Measurements from ENCODE around the gene KCNQ1. TPM values are rescaled to one million over a fixed set of nuclear protein-coding genes. Genes with fewer than 3 reads are reported as not detected.

KCNQ1 gene
- polyA plus RNA-seq, 1 of the 3 experiments (the other 2 are of a cell fraction): 0.05 TPM

DNA sequence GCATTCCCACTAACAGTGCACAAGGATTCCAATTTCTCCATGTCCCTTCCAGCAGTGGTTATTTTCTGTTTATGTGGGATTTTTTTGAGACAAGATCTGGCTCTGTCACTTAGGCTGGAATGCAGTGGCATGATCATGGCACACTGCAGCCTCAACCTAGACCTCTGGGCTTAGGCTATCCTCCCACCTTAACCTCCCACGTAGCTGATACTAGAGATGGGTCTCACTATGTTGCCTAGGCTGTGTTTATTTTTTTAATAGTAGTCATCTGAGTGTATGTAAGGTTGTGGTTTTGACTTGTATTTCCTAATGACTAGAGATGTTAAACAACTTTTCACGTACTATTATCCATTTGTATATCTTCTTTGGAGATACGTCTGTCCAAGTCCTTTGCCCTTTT, 180.4 kb downstream of the KCNQ1 start:
- H3K27me3 ChIP-seq (ENCODE audit: insufficient read depth): no peaks in the 10 kb centered on the region
- H3K9me3 ChIP-seq: peaks cover 12% of the 10 kb centered on the region
- no peak for DNase-seq
- 44% methylated on average over 3 of the region's 3 CpGs for WGBS (ENCODE audit: low lambda C conversion rate)
- no peak overlapping the region for H2AFZ ChIP-seq (ENCODE audit: low read depth)
- no peaks in the 10 kb centered on the region for H4K20me1 ChIP-seq (ENCODE audit: insufficient read depth)
- no peak overlapping the region for H3K9ac ChIP-seq
- no peaks in the 10 kb centered on the region for H3K9me2 ChIP-seq
- no peak overlapping the region for H3K4me2 ChIP-seq
- H3K4me1 ChIP-seq (ENCODE audit: control insufficient read depth in 1 of 2, insufficient read depth in 2 of 2, low read depth in 1 of 2, low read length in 1 of 2): no peaks in the 10 kb centered on the region
- TF ChIP-seq, protein P1, sequence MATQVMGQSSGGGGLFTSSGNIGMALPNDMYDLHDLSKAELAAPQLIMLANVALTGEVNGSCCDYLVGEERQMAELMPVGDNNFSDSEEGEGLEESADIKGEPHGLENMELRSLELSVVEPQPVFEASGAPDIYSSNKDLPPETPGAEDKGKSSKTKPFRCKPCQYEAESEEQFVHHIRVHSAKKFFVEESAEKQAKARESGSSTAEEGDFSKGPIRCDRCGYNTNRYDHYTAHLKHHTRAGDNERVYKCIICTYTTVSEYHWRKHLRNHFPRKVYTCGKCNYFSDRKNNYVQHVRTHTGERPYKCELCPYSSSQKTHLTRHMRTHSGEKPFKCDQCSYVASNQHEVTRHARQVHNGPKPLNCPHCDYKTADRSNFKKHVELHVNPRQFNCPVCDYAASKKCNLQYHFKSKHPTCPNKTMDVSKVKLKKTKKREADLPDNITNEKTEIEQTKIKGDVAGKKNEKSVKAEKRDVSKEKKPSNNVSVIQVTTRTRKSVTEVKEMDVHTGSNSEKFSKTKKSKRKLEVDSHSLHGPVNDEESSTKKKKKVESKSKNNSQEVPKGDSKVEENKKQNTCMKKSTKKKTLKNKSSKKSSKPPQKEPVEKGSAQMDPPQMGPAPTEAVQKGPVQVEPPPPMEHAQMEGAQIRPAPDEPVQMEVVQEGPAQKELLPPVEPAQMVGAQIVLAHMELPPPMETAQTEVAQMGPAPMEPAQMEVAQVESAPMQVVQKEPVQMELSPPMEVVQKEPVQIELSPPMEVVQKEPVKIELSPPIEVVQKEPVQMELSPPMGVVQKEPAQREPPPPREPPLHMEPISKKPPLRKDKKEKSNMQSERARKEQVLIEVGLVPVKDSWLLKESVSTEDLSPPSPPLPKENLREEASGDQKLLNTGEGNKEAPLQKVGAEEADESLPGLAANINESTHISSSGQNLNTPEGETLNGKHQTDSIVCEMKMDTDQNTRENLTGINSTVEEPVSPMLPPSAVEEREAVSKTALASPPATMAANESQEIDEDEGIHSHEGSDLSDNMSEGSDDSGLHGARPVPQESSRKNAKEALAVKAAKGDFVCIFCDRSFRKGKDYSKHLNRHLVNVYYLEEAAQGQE (IDR thresholded peaks at IDR 0.05; ENCODE audit: low read depth, low read length): no peak
- no peak for TF ChIP-seq CTCF (IDR thresholded peaks at IDR 0.05)
- TF ChIP-seq GATA2 (CRISPR knock-in tag; IDR thresholded peaks at IDR 0.05): no peak
- TF ChIP-seq, protein P2, sequence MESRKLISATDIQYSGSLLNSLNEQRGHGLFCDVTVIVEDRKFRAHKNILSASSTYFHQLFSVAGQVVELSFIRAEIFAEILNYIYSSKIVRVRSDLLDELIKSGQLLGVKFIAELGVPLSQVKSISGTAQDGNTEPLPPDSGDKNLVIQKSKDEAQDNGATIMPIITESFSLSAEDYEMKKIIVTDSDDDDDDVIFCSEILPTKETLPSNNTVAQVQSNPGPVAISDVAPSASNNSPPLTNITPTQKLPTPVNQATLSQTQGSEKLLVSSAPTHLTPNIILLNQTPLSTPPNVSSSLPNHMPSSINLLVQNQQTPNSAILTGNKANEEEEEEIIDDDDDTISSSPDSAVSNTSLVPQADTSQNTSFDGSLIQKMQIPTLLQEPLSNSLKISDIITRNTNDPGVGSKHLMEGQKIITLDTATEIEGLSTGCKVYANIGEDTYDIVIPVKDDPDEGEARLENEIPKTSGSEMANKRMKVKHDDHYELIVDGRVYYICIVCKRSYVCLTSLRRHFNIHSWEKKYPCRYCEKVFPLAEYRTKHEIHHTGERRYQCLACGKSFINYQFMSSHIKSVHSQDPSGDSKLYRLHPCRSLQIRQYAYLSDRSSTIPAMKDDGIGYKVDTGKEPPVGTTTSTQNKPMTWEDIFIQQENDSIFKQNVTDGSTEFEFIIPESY (IDR thresholded peaks at IDR 0.05; ENCODE audit: borderline replicate concordance, low read depth): no peak
- H3K36me3 ChIP-seq (replicated peaks in 1 of 2; ENCODE audit: control insufficient read depth in 1 of 2, insufficient read depth in 2 of 2, low read length in 1 of 2): no peaks in the 10 kb centered on the region
- POLR2A ChIA-PET: no interaction called here
- no peak overlapping the region for H3K27ac ChIP-seq (ENCODE audit: low read depth in 2 of 2, low read length in 1 of 2)
- CTCF ChIA-PET: no interaction called here
- H3F3A ChIP-seq (replicated peaks; ENCODE audit: insufficient read depth): no peaks in the 10 kb centered on the region
- H3K79me2 ChIP-seq (ENCODE audit: insufficient read depth): no peaks in the 10 kb centered on the region
- no peak overlapping the region for H3K4me3 ChIP-seq (ENCODE audit: low read depth in 2 of 2, low read length in 1 of 2)

DNA sequence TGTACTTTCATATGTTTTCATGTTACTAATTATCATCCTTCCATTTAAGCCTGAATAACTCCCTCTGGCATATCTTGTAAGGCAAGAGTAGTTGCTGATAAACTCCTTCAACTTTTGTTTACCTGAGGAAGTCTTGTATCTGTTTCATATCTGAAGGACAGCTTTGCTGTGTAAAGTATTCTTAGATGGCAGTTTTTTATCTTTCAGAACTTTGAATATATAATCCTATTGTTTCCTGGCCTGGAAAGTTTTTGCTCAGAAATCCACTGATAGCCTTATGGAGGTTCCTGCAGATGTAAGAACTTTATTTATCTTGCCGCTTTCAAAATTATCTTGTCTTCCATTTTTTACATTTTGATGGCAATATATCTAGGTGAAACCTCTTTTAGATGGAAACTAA, 185.9 kb downstream of the KCNQ1 start:
- Histone ChIP-seq H3K27me3 (ENCODE audit: insufficient read depth) (no peaks in the 10 kb centered on the region), H2AFZ (ENCODE audit: low read depth) (no peak overlapping the region), H3K4me3 (ENCODE audit: low read depth in 2 of 2, low read length in 1 of 2) (no peak overlapping the region), H3K9ac (no peak overlapping the region), H3F3A (replicated peaks; ENCODE audit: insufficient read depth) (no peaks in the 10 kb centered on the region), H3K4me1 (ENCODE audit: control insufficient read depth in 1 of 2, insufficient read depth in 2 of 2, low read depth in 1 of 2, low read length in 1 of 2) (no peaks in the 10 kb centered on the region), H3K9me2 (no peaks in the 10 kb centered on the region), H3K27ac (ENCODE audit: low read depth in 2 of 2, low read length in 1 of 2) (no peak overlapping the region), H4K20me1 (ENCODE audit: insufficient read depth) (no peaks in the 10 kb centered on the region), H3K79me2 (ENCODE audit: insufficient read depth) (no peaks in the 10 kb centered on the region), H3K4me2 (no peak overlapping the region), H3K36me3 (replicated peaks in 1 of 2; ENCODE audit: control insufficient read depth in 1 of 2, insufficient read depth in 2 of 2, low read length in 1 of 2) (no peaks in the 10 kb centered on the region), H3K9me3 (peaks cover 16% of the 10 kb centered on the region)
- CTCF ChIA-PET: no interaction called here
- POLR2A ChIA-PET: no interaction called here
- DNase-seq: no peak
- 87% methylated on average over 1 of the region's 1 CpG for WGBS (ENCODE audit: low lambda C conversion rate)
- TF ChIP-seq, protein P1 (IDR thresholded peaks at IDR 0.05; ENCODE audit: low read depth, low read length): no peak
- TF ChIP-seq MAX (IDR thresholded peaks at IDR 0.05; ENCODE audit: low read depth): no peak
- no peak for TF ChIP-seq RCOR1 (IDR thresholded peaks at IDR 0.05; ENCODE audit: low read length)
- TF ChIP-seq, protein P3, sequence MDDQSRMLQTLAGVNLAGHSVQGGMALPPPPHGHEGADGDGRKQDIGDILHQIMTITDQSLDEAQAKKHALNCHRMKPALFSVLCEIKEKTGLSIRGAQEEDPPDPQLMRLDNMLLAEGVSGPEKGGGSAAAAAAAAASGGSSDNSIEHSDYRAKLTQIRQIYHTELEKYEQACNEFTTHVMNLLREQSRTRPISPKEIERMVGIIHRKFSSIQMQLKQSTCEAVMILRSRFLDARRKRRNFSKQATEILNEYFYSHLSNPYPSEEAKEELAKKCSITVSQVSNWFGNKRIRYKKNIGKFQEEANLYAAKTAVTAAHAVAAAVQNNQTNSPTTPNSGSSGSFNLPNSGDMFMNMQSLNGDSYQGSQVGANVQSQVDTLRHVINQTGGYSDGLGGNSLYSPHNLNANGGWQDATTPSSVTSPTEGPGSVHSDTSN (IDR thresholded peaks at IDR 0.05): no peak
- TF ChIP-seq, protein P4, sequence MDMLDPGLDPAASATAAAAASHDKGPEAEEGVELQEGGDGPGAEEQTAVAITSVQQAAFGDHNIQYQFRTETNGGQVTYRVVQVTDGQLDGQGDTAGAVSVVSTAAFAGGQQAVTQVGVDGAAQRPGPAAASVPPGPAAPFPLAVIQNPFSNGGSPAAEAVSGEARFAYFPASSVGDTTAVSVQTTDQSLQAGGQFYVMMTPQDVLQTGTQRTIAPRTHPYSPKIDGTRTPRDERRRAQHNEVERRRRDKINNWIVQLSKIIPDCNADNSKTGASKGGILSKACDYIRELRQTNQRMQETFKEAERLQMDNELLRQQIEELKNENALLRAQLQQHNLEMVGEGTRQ (IDR thresholded peaks at IDR 0.05; ENCODE audit: borderline replicate concordance, low read depth, low read length): no peak
- no peak for TF ChIP-seq CHD2 (IDR thresholded peaks at IDR 0.05; ENCODE audit: low read length, partially characterized antibody)
- no peak for TF ChIP-seq IRF3 (IDR thresholded peaks at IDR 0.05; ENCODE audit: low read depth, low read length)

All from SK-N-SH (cell line).